HepG2 (cell line): ENCODE results near the gene NT5M. TPM values are rescaled to one million over a fixed set of nuclear protein-coding genes. Genes with fewer than 3 reads are reported as not detected.
A peak's percentile ranks its signal among the peaks of the same experiment; 100 is the strongest.

ENCODE experiments used
- DNMT3B ChIP-seq: conservative IDR thresholded peaks from 2 replicates; pipeline ENCODE4 v1.6.1; 2016; ENCODE audit warnings: missing biosample characterization, control low read depth
- HNRNPUL1 ChIP-seq: fragments of 200-400 bp; formaldehyde crosslinking; IDR thresholded peaks from 2 replicates; pipeline ENCODE4 v1.6.1; 2017; ENCODE audit warnings: low read depth, mild to moderate bottlenecking, low read length, moderate library complexity
- KDM6A ChIP-seq: IDR thresholded peaks from 2 replicates; pipeline ENCODE4 v1.6.1; 2016; ENCODE audit warnings: low read depth
- MAFF ChIP-seq: IDR thresholded peaks from 2 replicates; pipeline ENCODE4 v1.6.1; 2011; ENCODE audit warnings: low read depth, low read length, improper control_type of control experiment
- MED8 ChIP-seq: sonication (generic); formaldehyde crosslinking; IDR thresholded peaks from 2 replicates; pipeline ENCODE4 v1.8.1; 2023; ENCODE audit warnings: mild to moderate bottlenecking, missing genetic modification reagents; ENCODE audit not compliant: insufficient replicate concordance
- MEF2D ChIP-seq: sonication (generic); formaldehyde crosslinking; IDR thresholded peaks from 2 replicates; pipeline ENCODE4 v1.5.1; 2020; ENCODE audit warnings: mild to moderate bottlenecking, missing genetic modification reagents
- MIXL1 ChIP-seq: IDR thresholded peaks from 2 replicates; pipeline ENCODE4 v1.6.1; 2016
- NR2F6 ChIP-seq, 2 experiments: IDR thresholded peaks; 2 replicates each; pipeline ENCODE4 v1.6.1; 2016; ENCODE audit warnings: antibody characterized with exemption in 1 of 2, mild to moderate bottlenecking in 1 of 2
- NRL ChIP-seq: sonication (generic); formaldehyde crosslinking; IDR thresholded peaks from 2 replicates; pipeline ENCODE4 v1.5.0; 2020; ENCODE audit warnings: missing genetic modification reagents, mild to moderate bottlenecking, moderate library complexity, borderline replicate concordance
- POGZ ChIP-seq: sonication (generic); formaldehyde crosslinking; IDR thresholded peaks from 2 replicates; pipeline ENCODE4 v1.4.0; 2020; ENCODE audit warnings: mild to moderate bottlenecking, missing genetic modification reagents
- RFX3 ChIP-seq: IDR thresholded peaks from 2 replicates; pipeline ENCODE4 v1.6.1; 2016; ENCODE audit warnings: missing biosample characterization, missing genetic modification reagents
- SOX5 ChIP-seq: IDR thresholded peaks from 2 replicates; pipeline ENCODE4 v1.6.1; 2016; ENCODE audit warnings: borderline replicate concordance
- TP53 ChIP-seq: sonication (generic); formaldehyde crosslinking; conservative IDR thresholded peaks from 2 replicates; pipeline ENCODE4 v1.4.0; 2020; ENCODE audit warnings: missing genetic modification reagents
- ZBTB7B ChIP-seq: sonication (generic); formaldehyde crosslinking; IDR thresholded peaks from 2 replicates; pipeline ENCODE4 v1.4.0; 2020; ENCODE audit warnings: missing genetic modification reagents
- ZNF354B ChIP-seq: sonication (generic); formaldehyde crosslinking; IDR thresholded peaks from 2 replicates; pipeline ENCODE4 v1.8.0; 2022; ENCODE audit warnings: mild to moderate bottlenecking, missing genetic modification reagents
- ZNF652 ChIP-seq: IDR thresholded peaks from 2 replicates; pipeline ENCODE4 v1.6.1; 2016; ENCODE audit warnings: low read depth, borderline replicate concordance
- ZNF891 ChIP-seq: sonication (generic); formaldehyde crosslinking; IDR thresholded peaks from 2 replicates; pipeline ENCODE4 v1.5.0; 2020; ENCODE audit warnings: mild to moderate bottlenecking, missing genetic modification reagents
- polyA plus RNA-seq, 8 experiments: library from polyadenylated mRNA; depleted of rRNA in 3 of 8; stranded (reverse) in 7 of 8; unstranded in 1 of 8; fragments of >200 nt; fragmentation: Illumina TruSeq in 4 of 8; extraction: Trizol in 4 of 8; gene quantifications; 2 replicates each; pipeline versions ENCODE4 v1.2.1 to v1.2.3, GENCODE V29; 2011 to 2016; ENCODE audit warnings: low read depth in 4 of 8, missing spikeins in 1 of 8, mixed read lengths in 1 of 8; ENCODE audit not compliant: insufficient read depth in 1 of 8
- total RNA-seq, 5 experiments: library from RNA; depleted of rRNA; stranded (reverse); fragments of >200 nt; fragmentation: Illumina TruSeq; extraction: Trizol; gene quantifications; 2 replicates each; pipeline ENCODE4 v1.2.3, GENCODE V29; 2016; ENCODE audit warnings: low read depth in 1 of 5
- TF ChIP-seq, protein P1 (sequence below): sonication (generic); formaldehyde crosslinking; IDR thresholded peaks from 2 replicates; pipeline ENCODE4 v1.5.0; 2020; ENCODE audit warnings: missing genetic modification reagents
- TF ChIP-seq, protein P2 (sequence below): sonication (generic); formaldehyde crosslinking; IDR thresholded peaks from 2 replicates; pipeline ENCODE4 v1.8.0; 2022; ENCODE audit warnings: mild to moderate bottlenecking, missing genetic modification reagents
- TF ChIP-seq, protein P3 (sequence below): sonication (generic); formaldehyde crosslinking; IDR thresholded peaks from 2 replicates; pipeline ENCODE4 v1.8.1; 2023; ENCODE audit warnings: mild to moderate bottlenecking, moderate library complexity, missing genetic modification reagents
- TF ChIP-seq, protein P4 (sequence below): sonication (generic); formaldehyde crosslinking; IDR thresholded peaks from 2 replicates; pipeline ENCODE4 v1.9.0; 2021; ENCODE audit warnings: mild to moderate bottlenecking, missing genetic modification reagents

Gene NT5M
- total and polyA plus RNA-seq, 2 of the 13 experiments (the other 11 are each of a cell fraction or from before 2014, with no cell fraction given), result 0.55 to 0.78 TPM

DNA sequence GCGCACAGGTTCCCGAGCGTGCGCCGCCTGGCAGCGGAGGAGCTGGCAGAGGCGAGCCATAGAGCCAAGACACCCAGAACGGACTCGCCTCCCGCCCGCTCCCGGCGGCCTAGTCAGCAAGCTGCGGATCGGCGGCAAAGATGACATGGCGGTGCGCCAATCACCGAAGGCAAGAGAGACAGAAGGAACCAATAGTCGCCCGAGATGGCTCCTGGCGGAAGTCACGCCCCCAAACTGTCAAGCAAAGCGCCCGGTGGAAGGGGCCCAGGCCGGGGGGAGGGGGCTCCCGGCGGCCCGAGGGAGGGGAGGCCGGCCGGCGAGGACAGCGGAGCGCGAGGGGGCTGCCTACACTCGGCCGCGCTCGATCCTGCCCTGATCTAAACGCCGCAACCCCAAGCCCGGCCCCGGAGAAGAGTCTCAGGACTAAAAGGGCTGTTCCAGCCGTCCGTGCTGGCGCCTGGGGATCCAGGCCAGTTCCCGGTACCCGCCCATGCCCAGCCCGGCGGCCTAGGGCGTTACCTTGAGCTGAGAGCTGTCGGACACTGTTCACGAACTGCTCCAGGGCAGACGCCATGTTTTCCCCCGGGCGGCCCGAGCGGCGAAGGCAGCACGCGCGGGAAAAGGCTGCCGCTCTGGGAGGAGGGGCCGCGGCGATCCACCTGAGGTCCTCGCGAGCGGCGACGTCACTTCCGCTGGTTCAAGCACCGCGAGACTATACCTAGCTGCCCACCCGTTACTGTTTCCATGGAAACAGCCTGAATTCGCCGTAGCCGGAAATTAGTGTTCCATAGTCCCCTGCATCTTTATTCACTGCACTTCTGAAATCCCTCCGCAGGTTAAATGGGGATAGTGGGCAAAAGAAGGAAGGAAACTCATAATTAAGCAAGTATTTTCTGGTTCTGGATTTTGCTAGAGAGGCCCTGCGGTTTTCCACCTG, 22.3 kb upstream of the NT5M start, which contains the start of gene COPS3 (continued):
- TF ChIP-seq, protein P1, sequence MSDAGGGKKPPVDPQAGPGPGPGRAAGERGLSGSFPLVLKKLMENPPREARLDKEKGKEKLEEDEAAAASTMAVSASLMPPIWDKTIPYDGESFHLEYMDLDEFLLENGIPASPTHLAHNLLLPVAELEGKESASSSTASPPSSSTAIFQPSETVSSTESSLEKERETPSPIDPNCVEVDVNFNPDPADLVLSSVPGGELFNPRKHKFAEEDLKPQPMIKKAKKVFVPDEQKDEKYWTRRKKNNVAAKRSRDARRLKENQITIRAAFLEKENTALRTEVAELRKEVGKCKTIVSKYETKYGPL (CRISPR knock-in tag), result no peak
- TF ChIP-seq NR2F6 (IDR thresholded peaks at IDR 0.05) (no peak), NR2F6 (CRISPR knock-in tag; IDR thresholded peaks at IDR 0.05) (no peak), SOX5 (CRISPR knock-in tag) (no peak), NRL (CRISPR knock-in tag) (peak; percentile 72; the same call in 1 of the 2 replicates), MED8 (CRISPR knock-in tag) (peak; percentile 37), MAFF (peak; percentile 66), POGZ (CRISPR knock-in tag) (peak; percentile 77), ZNF891 (CRISPR knock-in tag) (no peak), HNRNPUL1 (no peak), TP53 (CRISPR knock-in tag) (0 out of 2 replicates have a peak, but pooled peaks have one; percentile 24), ZNF354B (CRISPR knock-in tag) (no peak), RFX3 (CRISPR knock-in tag) (peak; percentile 88), ZBTB7B (CRISPR knock-in tag) (peak; percentile 60), KDM6A (no peak), DNMT3B (CRISPR knock-in tag) (0 out of 2 replicates have a peak, but pooled peaks have one; percentile 51), MEF2D (CRISPR knock-in tag) (no peak), ZNF652 (CRISPR knock-in tag) (no peak), MIXL1 (peak; percentile 26; the same call in 1 of the 2 replicates)
- TF ChIP-seq, protein P2, sequence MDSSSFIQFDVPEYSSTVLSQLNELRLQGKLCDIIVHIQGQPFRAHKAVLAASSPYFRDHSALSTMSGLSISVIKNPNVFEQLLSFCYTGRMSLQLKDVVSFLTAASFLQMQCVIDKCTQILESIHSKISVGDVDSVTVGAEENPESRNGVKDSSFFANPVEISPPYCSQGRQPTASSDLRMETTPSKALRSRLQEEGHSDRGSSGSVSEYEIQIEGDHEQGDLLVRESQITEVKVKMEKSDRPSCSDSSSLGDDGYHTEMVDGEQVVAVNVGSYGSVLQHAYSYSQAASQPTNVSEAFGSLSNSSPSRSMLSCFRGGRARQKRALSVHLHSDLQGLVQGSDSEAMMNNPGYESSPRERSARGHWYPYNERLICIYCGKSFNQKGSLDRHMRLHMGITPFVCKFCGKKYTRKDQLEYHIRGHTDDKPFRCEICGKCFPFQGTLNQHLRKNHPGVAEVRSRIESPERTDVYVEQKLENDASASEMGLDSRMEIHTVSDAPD (CRISPR knock-in tag), result no peak
- TF ChIP-seq, protein P3, sequence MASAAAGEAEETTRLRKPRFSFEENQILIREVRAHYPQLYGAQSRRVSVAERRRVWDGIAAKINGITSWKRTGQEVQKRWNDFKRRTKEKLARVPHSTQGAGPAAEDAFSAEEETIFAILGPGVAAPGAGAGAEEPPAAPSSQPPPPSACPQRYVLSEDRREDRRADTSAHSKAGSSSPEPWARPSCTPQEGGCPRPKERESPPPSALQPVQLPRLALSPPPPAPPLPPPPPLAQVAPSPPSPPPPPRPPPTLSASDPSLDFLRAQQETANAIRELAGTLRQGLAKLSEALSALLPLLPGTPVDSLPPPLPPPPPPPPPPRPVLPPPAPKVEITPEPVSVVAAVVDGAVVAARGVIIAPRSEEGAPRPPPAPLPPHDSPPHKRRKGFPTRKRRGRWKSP (CRISPR knock-in tag), result peak; percentile 59; the same call in 1 of the 2 replicates
- TF ChIP-seq, protein P4, sequence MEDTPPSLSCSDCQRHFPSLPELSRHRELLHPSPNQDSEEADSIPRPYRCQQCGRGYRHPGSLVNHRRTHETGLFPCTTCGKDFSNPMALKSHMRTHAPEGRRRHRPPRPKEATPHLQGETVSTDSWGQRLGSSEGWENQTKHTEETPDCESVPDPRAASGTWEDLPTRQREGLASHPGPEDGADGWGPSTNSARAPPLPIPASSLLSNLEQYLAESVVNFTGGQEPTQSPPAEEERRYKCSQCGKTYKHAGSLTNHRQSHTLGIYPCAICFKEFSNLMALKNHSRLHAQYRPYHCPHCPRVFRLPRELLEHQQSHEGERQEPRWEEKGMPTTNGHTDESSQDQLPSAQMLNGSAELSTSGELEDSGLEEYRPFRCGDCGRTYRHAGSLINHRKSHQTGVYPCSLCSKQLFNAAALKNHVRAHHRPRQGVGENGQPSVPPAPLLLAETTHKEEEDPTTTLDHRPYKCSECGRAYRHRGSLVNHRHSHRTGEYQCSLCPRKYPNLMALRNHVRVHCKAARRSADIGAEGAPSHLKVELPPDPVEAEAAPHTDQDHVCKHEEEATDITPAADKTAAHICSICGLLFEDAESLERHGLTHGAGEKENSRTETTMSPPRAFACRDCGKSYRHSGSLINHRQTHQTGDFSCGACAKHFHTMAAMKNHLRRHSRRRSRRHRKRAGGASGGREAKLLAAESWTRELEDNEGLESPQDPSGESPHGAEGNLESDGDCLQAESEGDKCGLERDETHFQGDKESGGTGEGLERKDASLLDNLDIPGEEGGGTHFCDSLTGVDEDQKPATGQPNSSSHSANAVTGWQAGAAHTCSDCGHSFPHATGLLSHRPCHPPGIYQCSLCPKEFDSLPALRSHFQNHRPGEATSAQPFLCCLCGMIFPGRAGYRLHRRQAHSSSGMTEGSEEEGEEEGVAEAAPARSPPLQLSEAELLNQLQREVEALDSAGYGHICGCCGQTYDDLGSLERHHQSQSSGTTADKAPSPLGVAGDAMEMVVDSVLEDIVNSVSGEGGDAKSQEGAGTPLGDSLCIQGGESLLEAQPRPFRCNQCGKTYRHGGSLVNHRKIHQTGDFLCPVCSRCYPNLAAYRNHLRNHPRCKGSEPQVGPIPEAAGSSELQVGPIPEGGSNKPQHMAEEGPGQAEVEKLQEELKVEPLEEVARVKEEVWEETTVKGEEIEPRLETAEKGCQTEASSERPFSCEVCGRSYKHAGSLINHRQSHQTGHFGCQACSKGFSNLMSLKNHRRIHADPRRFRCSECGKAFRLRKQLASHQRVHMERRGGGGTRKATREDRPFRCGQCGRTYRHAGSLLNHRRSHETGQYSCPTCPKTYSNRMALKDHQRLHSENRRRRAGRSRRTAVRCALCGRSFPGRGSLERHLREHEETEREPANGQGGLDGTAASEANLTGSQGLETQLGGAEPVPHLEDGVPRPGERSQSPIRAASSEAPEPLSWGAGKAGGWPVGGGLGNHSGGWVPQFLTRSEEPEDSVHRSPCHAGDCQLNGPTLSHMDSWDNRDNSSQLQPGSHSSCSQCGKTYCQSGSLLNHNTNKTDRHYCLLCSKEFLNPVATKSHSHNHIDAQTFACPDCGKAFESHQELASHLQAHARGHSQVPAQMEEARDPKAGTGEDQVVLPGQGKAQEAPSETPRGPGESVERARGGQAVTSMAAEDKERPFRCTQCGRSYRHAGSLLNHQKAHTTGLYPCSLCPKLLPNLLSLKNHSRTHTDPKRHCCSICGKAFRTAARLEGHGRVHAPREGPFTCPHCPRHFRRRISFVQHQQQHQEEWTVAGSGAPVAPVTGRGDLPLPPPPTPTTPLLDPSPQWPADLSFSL (CRISPR knock-in tag), result no peak
